Omental fat pad (tissue), 4 donors: ENCODE results near the gene COL1A1. TPM values are rescaled to one million over a fixed set of nuclear protein-coding genes. Genes with fewer than 3 reads are reported as not detected.
A peak's percentile ranks its signal among the peaks of the same experiment; 100 is the strongest.

Experiments used
- ATAC-seq: fragments of 150-250 bp; one replicate; pipeline ENCODE4 v1.9.1; 2016; ENCODE audit warnings: mild to moderate bottlenecking, moderate library complexity; ENCODE audit not compliant: low FRiP score
- DNase-seq: peaks from one replicate; pipeline ENCODE4 v3.0.0-alpha.2; 2019; ENCODE audit warnings: low spot score
- total RNA-seq, 4 donors: library from RNA; depleted of rRNA; stranded (reverse); fragments of >200 nt; gene quantifications; one replicate each; pipeline ENCODE4 v1.1.0, GENCODE V29; 2016
- TF ChIP-seq, protein P1 (sequence below), 3 donors: fragments of 450-650 bp; IDR thresholded peaks; one replicate each; pipeline ENCODE4 v1.5.1; 2016 to 2017; ENCODE audit warnings: antibody characterized with exemption in 3 of 3, mild to moderate bottlenecking in 3 of 3, moderate library complexity in 2 of 3

COL1A1 gene
- total RNA-seq, 4 donors from 2014 or later = 21.2 to 57.9 (median 43.6) TPM

DNA sequence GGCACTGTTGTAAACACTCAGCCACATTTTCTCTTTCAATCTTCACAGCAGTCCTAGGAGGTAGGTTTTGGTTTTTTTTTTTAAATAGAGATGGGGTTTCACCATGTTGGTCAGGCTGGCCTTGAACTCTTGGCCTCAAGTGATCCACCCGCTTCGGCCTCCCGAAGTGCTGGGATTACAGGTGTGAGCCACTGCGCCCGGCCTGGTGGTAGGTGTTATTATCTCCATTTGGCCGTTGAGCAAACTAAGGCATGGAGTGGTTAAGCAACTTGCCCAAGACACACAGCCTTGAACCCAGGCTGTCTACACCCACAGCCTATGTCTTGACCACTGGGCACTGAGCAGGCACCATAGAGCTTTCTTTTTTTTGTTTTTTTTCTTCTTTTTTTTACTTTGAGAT is 27.0 kb downstream of the COL1A1 start:
- TF ChIP-seq, protein P1, sequence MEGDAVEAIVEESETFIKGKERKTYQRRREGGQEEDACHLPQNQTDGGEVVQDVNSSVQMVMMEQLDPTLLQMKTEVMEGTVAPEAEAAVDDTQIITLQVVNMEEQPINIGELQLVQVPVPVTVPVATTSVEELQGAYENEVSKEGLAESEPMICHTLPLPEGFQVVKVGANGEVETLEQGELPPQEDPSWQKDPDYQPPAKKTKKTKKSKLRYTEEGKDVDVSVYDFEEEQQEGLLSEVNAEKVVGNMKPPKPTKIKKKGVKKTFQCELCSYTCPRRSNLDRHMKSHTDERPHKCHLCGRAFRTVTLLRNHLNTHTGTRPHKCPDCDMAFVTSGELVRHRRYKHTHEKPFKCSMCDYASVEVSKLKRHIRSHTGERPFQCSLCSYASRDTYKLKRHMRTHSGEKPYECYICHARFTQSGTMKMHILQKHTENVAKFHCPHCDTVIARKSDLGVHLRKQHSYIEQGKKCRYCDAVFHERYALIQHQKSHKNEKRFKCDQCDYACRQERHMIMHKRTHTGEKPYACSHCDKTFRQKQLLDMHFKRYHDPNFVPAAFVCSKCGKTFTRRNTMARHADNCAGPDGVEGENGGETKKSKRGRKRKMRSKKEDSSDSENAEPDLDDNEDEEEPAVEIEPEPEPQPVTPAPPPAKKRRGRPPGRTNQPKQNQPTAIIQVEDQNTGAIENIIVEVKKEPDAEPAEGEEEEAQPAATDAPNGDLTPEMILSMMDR (IDR thresholded peaks at IDR 0.05) = no peak
- DNase-seq (no peak), ATAC-seq (no peak)

DNA sequence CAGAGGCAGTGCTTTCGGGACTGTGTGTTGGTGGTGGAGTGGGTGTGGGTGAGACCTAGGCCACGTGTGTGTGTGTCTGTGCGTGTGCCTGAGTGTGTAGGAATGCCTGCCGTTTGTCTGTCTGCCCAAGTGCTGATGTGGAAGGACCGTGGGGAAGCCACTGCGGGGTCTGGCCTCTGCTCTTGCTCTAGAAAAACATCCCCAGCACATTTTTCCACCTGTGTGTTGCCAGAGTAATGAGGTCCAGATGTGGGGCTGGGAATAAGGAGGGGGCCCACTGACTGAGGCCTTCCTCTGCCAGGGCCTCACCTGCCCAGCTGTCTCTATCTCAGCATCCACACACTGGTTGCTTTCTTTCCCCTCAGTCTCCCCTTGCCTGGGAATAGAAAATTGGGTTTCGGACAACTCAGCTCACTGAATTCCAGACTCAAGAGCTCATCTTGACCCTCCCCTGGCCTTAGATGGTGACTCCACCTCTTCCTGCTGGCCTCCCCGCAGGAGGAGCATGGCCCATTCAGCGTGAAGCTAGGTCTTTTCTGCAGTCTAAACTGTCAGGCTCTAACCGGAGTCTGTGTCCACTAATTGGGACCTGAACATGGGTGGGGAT is 28.0 kb downstream of the COL1A1 start:
- DNase-seq (no peak), ATAC-seq (peak; percentile 48)
- TF ChIP-seq, protein P1 (IDR thresholded peaks at IDR 0.05) = no peak

DNA sequence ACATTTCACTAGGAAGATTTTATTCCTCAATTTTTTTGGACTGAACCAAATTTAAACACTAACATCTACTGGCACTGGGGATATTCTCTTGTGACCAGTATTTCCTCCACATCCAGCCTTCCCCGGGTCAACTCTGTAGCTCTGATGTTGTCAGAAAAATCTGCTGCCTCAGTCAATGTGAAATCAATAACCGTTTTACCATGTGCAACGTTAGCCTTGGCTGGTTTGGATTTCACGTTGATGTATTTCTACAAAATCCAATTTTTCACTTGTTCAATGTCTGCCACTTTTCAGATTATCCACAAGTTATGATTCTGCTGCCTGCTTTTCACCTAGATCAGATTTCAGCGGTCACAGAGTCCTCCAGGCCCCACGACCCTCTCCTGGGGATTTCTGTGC is 28.5 kb downstream of the COL1A1 start:
- TF ChIP-seq, protein P1 (IDR thresholded peaks at IDR 0.05) = no peak
- DNase-seq = no peak
- no peak for ATAC-seq

DNA sequence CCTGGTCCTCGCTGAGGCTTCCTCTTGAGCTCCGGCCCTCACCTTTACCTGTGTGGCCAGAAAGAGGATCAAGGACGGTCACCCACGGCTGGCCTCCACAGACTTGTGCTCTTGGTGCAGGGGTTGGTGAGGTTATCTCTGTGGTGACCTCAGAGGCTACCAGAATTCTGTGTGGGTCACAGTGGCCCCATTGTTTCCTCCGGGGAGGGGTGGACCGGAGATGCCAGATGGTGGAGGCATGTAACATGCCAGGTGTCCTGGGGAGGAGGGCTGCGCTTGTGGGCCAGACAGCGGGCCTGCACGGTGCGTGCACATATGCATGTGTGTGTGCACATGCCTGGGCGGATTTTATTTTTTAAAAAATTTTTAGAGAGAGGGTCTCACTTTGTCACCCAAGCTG is 29.3 kb downstream of the COL1A1 start:
- TF ChIP-seq, protein P1 (IDR thresholded peaks at IDR 0.05) = no peak
- ATAC-seq (no peak), DNase-seq (no peak)

DNA sequence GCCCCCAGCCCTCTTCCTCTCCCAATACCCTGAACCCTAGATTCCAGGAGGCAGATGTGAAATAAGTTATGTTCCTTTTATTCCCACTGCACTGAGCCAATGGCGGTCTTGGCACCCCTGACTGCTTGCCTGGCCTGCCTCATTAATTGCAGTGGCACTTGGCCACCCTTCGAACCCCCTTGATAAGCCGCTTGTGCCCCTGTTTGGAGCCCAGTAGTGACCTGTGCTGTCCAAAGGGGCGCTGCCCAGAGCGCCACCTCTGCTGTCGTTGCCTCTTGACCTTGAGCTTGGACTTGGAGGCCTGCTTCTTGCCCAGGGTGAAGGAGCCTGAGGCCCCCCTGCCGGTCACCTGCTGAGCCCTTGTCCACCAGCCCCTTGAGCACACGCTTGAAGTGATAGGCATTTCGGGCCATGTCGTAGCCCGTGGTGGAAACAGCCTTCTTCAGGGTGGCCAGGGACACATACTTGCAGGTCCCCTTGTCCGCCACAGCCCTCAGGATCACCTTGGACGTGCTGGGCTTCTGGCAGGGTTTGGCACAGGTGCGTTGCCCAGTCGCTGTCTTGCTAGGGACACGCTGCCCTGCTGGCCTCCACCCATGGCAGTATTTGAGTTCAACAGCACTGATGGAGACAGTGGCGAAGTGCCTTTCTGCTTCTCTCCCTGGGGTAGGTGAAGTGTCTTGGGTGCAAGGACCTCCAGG is 29.9 kb downstream of the COL1A1 start:
- DNase-seq (no peak), ATAC-seq (no peak)
- TF ChIP-seq, protein P1 (IDR thresholded peaks at IDR 0.05) = no peak

DNA sequence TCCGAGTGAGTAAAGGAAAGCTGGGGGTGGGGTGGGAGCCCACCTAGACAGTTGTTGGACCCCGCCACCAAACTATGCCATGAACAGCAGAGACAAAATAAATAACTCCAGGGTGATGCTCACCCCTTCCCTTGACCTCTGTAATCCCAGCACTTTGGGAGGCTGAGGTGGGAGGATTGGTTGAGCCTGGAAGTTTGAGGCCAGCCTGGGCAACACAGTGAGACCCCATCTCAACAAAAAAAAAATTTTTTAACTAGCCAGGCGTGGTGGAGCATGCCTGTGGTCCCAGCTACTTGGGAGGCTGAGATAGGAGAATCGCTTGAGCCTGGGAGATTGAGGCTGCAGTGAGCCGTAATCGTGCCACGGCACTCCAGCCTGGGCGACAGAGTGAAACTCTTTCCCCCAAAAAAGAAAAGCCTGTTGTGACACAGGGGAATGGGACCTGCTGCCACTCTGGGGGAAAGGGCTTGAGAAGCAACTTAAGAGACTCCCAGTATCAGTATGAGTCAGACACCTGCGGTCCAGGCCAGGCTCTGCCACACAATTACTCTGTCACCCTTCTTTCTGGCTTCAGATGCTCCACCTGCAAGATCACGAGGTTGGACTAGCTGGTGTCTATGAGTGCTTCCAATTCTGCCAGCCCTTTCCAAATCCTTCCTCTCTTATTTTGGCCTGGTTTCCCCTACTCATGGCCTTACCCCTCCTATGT is 30.6 kb downstream of the COL1A1 start:
- DNase-seq (no peak), ATAC-seq (no peak)

More for the DNA sequence above, 30.6 kb downstream of the COL1A1 start:
- TF ChIP-seq, protein P1 (IDR thresholded peaks at IDR 0.05) = no peak
